ENCODE data around the gene ATG16L2. TPM values are rescaled to one million over a fixed set of nuclear protein-coding genes. Genes with fewer than 3 reads are reported as not detected.
"Not testable (repeated sequence)": the region's sequence is repeated elsewhere in the genome, so short reads cannot be mapped to it uniquely, and the experiment has no call there.

ATG16L2 gene
- total RNA-seq, 6 experiments from 2014 or later, result 8.6 to 23.8 (median 15.4) TPM

DNA sequence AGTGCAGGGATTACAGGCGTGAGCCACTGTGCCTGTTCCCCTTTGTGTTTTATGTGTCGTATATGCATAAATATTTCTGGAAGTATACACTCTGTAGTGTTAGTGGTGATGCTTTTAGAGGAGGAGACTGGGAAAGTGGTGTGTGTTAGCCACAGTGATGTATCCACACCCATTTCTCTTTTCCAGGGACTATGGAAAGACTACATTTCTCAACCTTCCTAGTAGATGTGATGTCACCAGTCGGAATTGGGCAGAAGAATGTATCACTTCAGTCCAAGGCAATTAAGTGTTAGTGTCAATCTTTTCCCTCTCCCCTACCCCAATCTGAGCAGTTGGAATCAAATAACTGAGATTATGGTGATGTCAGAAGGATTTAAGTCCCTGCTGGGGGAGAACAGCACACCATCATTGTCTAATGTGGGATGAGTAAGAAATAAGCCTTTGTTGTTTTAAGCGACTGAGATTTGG is 5.8 kb upstream of the ATG16L2 start:
- TF ChIP-seq POLR2A (IDR thresholded peaks at IDR 0.05), result no peak
- TF ChIP-seq, protein P1, sequence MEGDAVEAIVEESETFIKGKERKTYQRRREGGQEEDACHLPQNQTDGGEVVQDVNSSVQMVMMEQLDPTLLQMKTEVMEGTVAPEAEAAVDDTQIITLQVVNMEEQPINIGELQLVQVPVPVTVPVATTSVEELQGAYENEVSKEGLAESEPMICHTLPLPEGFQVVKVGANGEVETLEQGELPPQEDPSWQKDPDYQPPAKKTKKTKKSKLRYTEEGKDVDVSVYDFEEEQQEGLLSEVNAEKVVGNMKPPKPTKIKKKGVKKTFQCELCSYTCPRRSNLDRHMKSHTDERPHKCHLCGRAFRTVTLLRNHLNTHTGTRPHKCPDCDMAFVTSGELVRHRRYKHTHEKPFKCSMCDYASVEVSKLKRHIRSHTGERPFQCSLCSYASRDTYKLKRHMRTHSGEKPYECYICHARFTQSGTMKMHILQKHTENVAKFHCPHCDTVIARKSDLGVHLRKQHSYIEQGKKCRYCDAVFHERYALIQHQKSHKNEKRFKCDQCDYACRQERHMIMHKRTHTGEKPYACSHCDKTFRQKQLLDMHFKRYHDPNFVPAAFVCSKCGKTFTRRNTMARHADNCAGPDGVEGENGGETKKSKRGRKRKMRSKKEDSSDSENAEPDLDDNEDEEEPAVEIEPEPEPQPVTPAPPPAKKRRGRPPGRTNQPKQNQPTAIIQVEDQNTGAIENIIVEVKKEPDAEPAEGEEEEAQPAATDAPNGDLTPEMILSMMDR (IDR thresholded peaks at IDR 0.05), result no peak
- H3K4me3 ChIP-seq, result no peak overlapping the region
- 80% methylated on average over 4 of the region's 4 CpGs for WGBS (ENCODE audit: insufficient coverage, low coverage, low lambda C conversion rate, missing lambda C conversion rate)
- H3K27me3 ChIP-seq, result no peaks in the 10 kb centered on the region
- H3K36me3 ChIP-seq, result no peaks in the 10 kb centered on the region
- peaks cover 0 to 33% (median 9%) of the 10 kb centered on the region in 4 donors for H3K4me1 ChIP-seq
- no peak for ATAC-seq
- DNase-seq, result no peak
- H3K27ac ChIP-seq, result no peak overlapping the region
- intact Hi-C loops (cut with DNase I), result no loop called here
- no peaks in the 10 kb centered on the region for H3K9me3 ChIP-seq

DNA sequence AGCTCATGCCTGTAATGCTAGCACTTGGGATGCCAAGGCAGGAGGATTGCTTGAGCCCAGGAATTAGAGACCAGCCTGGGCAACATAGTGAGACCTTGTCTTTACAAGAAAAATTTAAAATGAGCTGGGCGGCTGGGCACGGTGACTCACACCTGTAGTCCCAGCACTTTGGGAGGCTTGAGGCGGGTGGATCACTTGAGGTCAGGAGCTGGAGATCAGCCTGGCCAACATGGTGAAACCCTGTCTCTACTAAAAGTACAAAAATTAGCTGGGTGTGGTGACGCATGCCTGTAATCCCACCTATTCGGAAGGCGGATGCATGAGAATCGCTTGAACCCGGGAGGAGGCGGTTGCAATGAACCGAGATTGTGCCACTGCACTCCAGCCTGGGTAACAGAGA is 2.5 kb upstream of the ATG16L2 start:
- H3K27me3 ChIP-seq; DNase-seq; H3K4me3 ChIP-seq; ATAC-seq; H3K36me3 ChIP-seq; intact Hi-C loops (cut with DNase I); H3K9me3 ChIP-seq; H3K27ac ChIP-seq: not testable (repeated sequence)
- peaks cover 0 to 35% (median 8%) of the 10 kb centered on the region in 4 donors for H3K4me1 ChIP-seq
- WGBS (ENCODE audit: insufficient coverage, low coverage, low lambda C conversion rate, missing lambda C conversion rate), result 87% methylated on average over 8 of the region's 10 CpGs

DNA sequence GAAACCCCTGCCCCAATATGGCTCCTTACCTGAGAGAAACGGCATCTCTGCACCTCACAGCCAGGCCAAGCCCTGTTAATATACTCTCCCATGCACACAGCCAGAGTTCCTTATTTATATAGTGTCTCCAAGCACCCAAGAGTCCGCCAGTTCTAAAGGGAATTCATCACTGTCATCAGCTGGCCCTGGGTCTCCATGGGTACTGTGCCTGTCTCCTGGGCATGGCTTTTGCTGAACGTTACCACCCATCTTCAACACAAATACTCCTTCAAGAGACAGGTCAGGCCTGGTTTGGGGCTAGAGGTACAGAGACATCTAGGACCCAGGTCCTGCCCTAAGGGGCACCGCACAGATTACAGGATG is 1.6 kb upstream of the ATG16L2 start:
- intact Hi-C loops (cut with DNase I), result no loop called here
- Histone ChIP-seq H3K4me1 (peaks cover 0 to 26% (median 4%) of the 10 kb centered on the region in 4 donors), H3K27me3 (no peaks in the 10 kb centered on the region), H3K9me3 (no peaks in the 10 kb centered on the region), H3K36me3 (no peaks in the 10 kb centered on the region), H3K4me3 (peak overlapping the region in 2 of 3 donors; percentile 65 to 88), H3K27ac (peak overlapping the region in 2 of 3 donors; percentile 17 to 99)
- WGBS (ENCODE audit: insufficient coverage, low coverage, low lambda C conversion rate, missing lambda C conversion rate), result 42% methylated on average over 4 of the region's 4 CpGs
- no peak for ATAC-seq
- TF ChIP-seq, protein P1 (IDR thresholded peaks at IDR 0.05), result no peak
- no peak for TF ChIP-seq POLR2A (IDR thresholded peaks at IDR 0.05)
- peak in 1 of 3 donors; percentile 39 for DNase-seq

DNA sequence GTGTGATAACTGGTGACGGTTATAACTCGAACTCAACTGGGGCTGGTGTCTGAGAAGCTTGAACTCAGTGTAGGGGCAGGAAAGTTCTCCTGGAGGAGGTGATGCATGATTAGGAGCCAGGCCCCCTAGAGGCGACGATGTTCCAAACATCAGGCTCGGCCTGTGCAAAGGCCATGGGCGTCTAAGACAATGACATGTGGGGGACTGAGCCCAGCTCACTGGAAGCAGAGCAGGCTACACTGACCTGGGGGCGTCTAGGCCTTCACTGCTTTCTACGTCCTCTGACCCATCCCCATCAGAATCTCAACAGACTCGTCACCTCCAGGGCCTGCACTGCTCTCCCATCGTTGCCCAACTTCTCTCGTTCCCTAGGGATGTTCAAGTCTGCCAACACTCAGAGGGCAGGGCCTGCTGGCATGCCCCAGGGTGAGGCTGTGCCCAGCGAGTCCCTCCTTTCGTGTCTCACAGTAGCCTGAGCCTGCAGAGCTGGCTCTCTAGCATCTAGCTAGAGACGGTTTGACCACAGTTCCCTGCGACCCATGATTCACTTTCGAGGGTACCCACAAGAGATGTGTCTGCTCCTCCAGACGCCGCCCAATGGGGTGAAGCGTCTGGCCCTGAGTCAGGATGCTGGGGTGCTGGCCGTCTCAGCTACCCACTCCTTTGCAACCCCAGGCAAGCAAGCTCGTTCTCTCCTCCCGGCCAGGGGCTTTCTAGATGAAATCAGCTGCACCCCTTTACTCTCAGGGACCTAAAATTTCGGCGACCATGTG is 1.1 kb upstream of the ATG16L2 start:
- 4% methylated on average over 14 of the region's 24 CpGs for WGBS (ENCODE audit: insufficient coverage, low coverage, low lambda C conversion rate, missing lambda C conversion rate)
- Histone ChIP-seq H3K27me3 (no peaks in the 10 kb centered on the region), H3K4me1 (peaks cover 0 to 21% (median 3%) of the 10 kb centered on the region in 4 donors), H3K36me3 (no peaks in the 10 kb centered on the region), H3K9me3 (no peaks in the 10 kb centered on the region), H3K4me3 (peak overlapping the region; percentile 65 to 88 (median 81)), H3K27ac (peak overlapping the region; percentile 94 to 99 (median 98))
- peak in 1 of 3 donors; percentile 65 for DNase-seq
- peak; percentile 9 to 40 (median 32) for ATAC-seq
- TF ChIP-seq, protein P1 (IDR thresholded peaks at IDR 0.05), result peak; percentile 39 to 54 (median 44)
- no peak for TF ChIP-seq POLR2A (IDR thresholded peaks at IDR 0.05)
- intact Hi-C loops (cut with DNase I), result no loop called here

DNA sequence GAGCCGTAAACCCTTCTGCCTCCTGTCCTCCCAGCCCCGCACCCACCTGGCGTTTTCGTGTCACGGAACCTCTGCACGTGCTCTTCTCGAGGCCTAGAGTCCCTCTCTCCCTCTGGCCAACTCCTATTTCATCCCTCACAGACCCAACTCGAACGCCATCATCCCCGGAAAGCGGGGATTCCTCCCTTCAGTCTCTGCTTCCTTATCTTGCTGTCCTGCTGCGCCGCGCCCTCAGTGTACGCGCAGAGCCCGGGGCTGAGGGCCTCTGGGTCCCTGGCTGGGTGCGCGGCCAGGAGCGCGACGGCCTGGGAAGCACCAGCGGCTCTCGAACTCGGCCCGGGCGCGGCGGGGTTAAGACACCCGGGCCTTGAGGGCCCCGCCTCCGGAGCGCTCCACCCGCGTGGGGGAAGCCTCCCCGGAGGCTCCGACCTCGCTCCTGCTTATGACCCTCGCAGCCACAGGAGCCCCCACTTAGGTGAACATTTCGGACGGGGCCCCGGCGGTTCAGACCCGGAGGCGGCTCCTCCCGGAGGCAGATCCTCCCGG is 398 bp upstream of the ATG16L2 start:
- peaks cover 0 to 21% (median 3%) of the 10 kb centered on the region in 4 donors for H3K4me1 ChIP-seq
- DNase-seq (peak; percentile 86 to 89 (median 88)), ATAC-seq (peak; percentile 81 to 87 (median 86))
- 2% methylated on average over 18 of the region's 47 CpGs for WGBS (ENCODE audit: insufficient coverage, low coverage, low lambda C conversion rate, missing lambda C conversion rate)
- peak overlapping the region; percentile 94 to 99 (median 98) for H3K27ac ChIP-seq
- H3K27me3 ChIP-seq, result no peaks in the 10 kb centered on the region
- peak; percentile 37 for TF ChIP-seq POLR2A (IDR thresholded peaks at IDR 0.05)
- TF ChIP-seq, protein P1 (IDR thresholded peaks at IDR 0.05), result no peak
- intact Hi-C loops (cut with DNase I), result no loop called here
- peak overlapping the region; percentile 65 to 88 (median 81) for H3K4me3 ChIP-seq
- no peaks in the 10 kb centered on the region for H3K9me3 ChIP-seq
- H3K36me3 ChIP-seq, result no peaks in the 10 kb centered on the region
